Measurements from ENCODE around the gene SLC9A9. TPM values are rescaled to one million over a fixed set of nuclear protein-coding genes. Genes with fewer than 3 reads are reported as not detected.

SLC9A9 gene
- total and polyA plus RNA-seq, 9 of the 15 experiments (the other 6 are each of a cell fraction or from before 2014, with no cell fraction given) = 0.03 to 0.13 TPM; not detected in 7

GRCh38 chr3:143307613-143308183, 540.6 kb downstream of the SLC9A9 start (continued):
- TF ChIP-seq ZNF717 (CRISPR knock-in tag; IDR thresholded peaks at IDR 0.05) (no peak), ELF4 (CRISPR knock-in tag; IDR thresholded peaks at IDR 0.05) (0 out of 2 replicates have a peak, but pooled peaks have one; percentile 53), ZKSCAN1 (IDR thresholded peaks at IDR 0.05; ENCODE audit: low read depth, low read length) (peak; percentile 62), FOXA3 (CRISPR knock-in tag; conservative IDR thresholded peaks at IDR 0.05 in 1 of 2, IDR thresholded peaks at IDR 0.05 in 1 of 2) (no peak), GATA2 (CRISPR knock-in tag; IDR thresholded peaks at IDR 0.05) (peak; percentile 59; the same call in 1 of the 2 replicates), ZNF12 (CRISPR knock-in tag; IDR thresholded peaks at IDR 0.05) (no peak), AFF4 (CRISPR knock-in tag; IDR thresholded peaks at IDR 0.05) (no peak), ZNF324 (CRISPR knock-in tag; IDR thresholded peaks at IDR 0.05) (no peak), BDP1 (IDR thresholded peaks at IDR 0.05; ENCODE audit: insufficient read depth, insufficient read length) (no peak), DDX20 (tag; IDR thresholded peaks at IDR 0.05; ENCODE audit: low read depth) (no peak), PBX2 (CRISPR knock-in tag; IDR thresholded peaks at IDR 0.05; ENCODE audit: low read depth) (no peak), PBX2 (tag; conservative IDR thresholded peaks at IDR 0.05; ENCODE audit: low read depth) (no peak), PCBP1 (IDR thresholded peaks at IDR 0.05; ENCODE audit: low read depth, low read length, poor library complexity, severe bottlenecking) (no peak), PRPF4 (IDR thresholded peaks at IDR 0.05; ENCODE audit: insufficient read depth, low read depth, low read length, poor library complexity, severe bottlenecking) (no peak), TAF9B (IDR thresholded peaks at IDR 0.05; ENCODE audit: partially characterized antibody) (no peak), BRD4 (IDR thresholded peaks at IDR 0.05) (no peak), ZNF124 (CRISPR knock-in tag; IDR thresholded peaks at IDR 0.05) (no peak), TCF7 (IDR thresholded peaks at IDR 0.05; ENCODE audit: borderline replicate concordance) (no peak), ZNF766 (CRISPR knock-in tag; conservative IDR thresholded peaks at IDR 0.05) (peak; percentile 77; the same call in 1 of the 2 replicates), MTF1 (CRISPR knock-in tag; IDR thresholded peaks at IDR 0.05; ENCODE audit: borderline replicate concordance) (no peak), ZNF780A (CRISPR knock-in tag; IDR thresholded peaks at IDR 0.05) (no peak), SAFB (IDR thresholded peaks at IDR 0.05; ENCODE audit: borderline replicate concordance, low read depth, low read length) (no peak)
